Measurements from ENCODE around the gene SEZ6L2. TPM values are rescaled to one million over a fixed set of nuclear protein-coding genes. Genes with fewer than 3 reads are reported as not detected.
A peak's percentile ranks its signal among the peaks of the same experiment; 100 is the strongest.

Gene SEZ6L2
- total and polyA plus RNA-seq, 2 of the 8 experiments (the other 6 are each of a cell fraction or from before 2014, with no cell fraction given) = 43.5 to 47.7 TPM

GRCh38 chr16:29860218-29860617 is 39.1 kb downstream of the SEZ6L2 start:
- Histone ChIP-seq H3K14ac (ENCODE audit: insufficient read length) (no peak overlapping the region), H2BK5ac (ENCODE audit: low read depth, low read length) (no peak overlapping the region), H3K27ac (ENCODE audit: low read depth, low read length) (no peak overlapping the region), H2BK120ac (replicated peaks; ENCODE audit: low read depth, low read length) (no peak overlapping the region), H3K4me1 (replicated peaks in 1 of 4; ENCODE audit: control insufficient read depth in 3 of 4, insufficient read depth in 4 of 4, low read length in 3 of 4) (peaks cover 0 to 7% (median 3%) of the 10 kb centered on the region in 4 experiments; a peak in 3 of 7 replicates), H3K23me2 (ENCODE audit: low read depth, low read length) (peaks cover 8% of the 10 kb centered on the region; the same call in 1 of the 2 replicates), H4K8ac (ENCODE audit: extremely low read depth, insufficient read depth, low read length) (peak overlapping the region; percentile 36), H3K9ac (replicated peaks in 1 of 4; ENCODE audit: extremely low read depth in 1 of 4, low read depth in 3 of 4, low read length in 3 of 4) (no peak overlapping the region), H2AK5ac (ENCODE audit: low read depth, low read length) (no peak overlapping the region), H3K4me2 (ENCODE audit: insufficient read depth in 1 of 2, low read depth in 2 of 2, low read length in 2 of 2) (no peak overlapping the region), H3K36me3 (ENCODE audit: control insufficient read depth in 2 of 4, insufficient read depth in 4 of 4, low read length in 3 of 4) (peaks cover 0 to 11% (median 6%) of the 10 kb centered on the region in 4 experiments; a peak in 5 of 8 replicates), H3K27me3 (replicated peaks in 1 of 4; ENCODE audit: control insufficient read depth in 3 of 4, extremely low read depth in 1 of 4, insufficient read depth in 3 of 4, low read length in 3 of 4) (no peaks in the 10 kb centered on the region), H3K4ac (replicated peaks; ENCODE audit: insufficient read length, low read depth, low read length) (no peak overlapping the region), H4K5ac (ENCODE audit: insufficient read length, low read depth, low read length) (no peak overlapping the region), H3K23ac (ENCODE audit: insufficient read length) (no peak overlapping the region), H2BK12ac (ENCODE audit: low read depth, low read length) (no peak overlapping the region), H3K9me3 (ENCODE audit: insufficient read depth in 2 of 2, low read depth in 1 of 2, low read length in 1 of 2) (no peaks in the 10 kb centered on the region), H2BK15ac (ENCODE audit: low read length) (no peak overlapping the region), H4K91ac (replicated peaks; ENCODE audit: insufficient read length, low read length) (no peak overlapping the region), H3K79me2 (ENCODE audit: control insufficient read depth in 1 of 2, insufficient read depth in 2 of 2, low read length in 2 of 2) (peaks cover 0 to 9% of the 10 kb centered on the region in 2 experiments; a peak in 2 of 4 replicates), H3K56ac (replicated peaks; ENCODE audit: insufficient read length, low read depth, low read length) (no peak overlapping the region), H2BK20ac (ENCODE audit: low read length) (no peak overlapping the region), H2AFZ (ENCODE audit: low read length) (no peak overlapping the region), H3K79me1 (ENCODE audit: low read depth, low read length) (peaks cover 9% of the 10 kb centered on the region), H4K20me1 (replicated peaks in 1 of 2; ENCODE audit: control insufficient read depth in 1 of 2, insufficient read depth in 2 of 2, low read length in 2 of 2) (peaks cover 0 to 5% of the 10 kb centered on the region in 2 experiments), H3K4me3 (ENCODE audit: extremely low read depth in 1 of 4, insufficient read depth in 2 of 4, low read depth in 3 of 4, low read length in 4 of 4) (no peak overlapping the region), H3K18ac (ENCODE audit: extremely low read depth, low read length) (no peak overlapping the region)
- 91% methylated on average over 9 of the region's 9 CpGs; no CpG with 5 or more reads in 1 of the 2 experiments for WGBS, 2 experiments (ENCODE audit: extremely low coverage in 1 of 2, insufficient coverage in 1 of 2, insufficient read length in 1 of 2, insufficient replicate concordance in 2 of 2, low coverage in 1 of 2, low lambda C conversion rate in 2 of 2, missing lambda C conversion rate in 1 of 2)
- ChIA-PET CTCF (ENCODE audit: partially characterized antibody) (interaction anchor here (0.6 to 2.9 kb wide), 3 partner anchors 12 to 180 kb away, joined by 3 to 11 read pairs (median 3); no protein-coding TSS in a partner anchor), POLR2A (ENCODE audit: partially characterized antibody) (interaction anchor here (3.7 kb wide), 1 partner anchor 11 kb away, joined by 11 read pairs; no protein-coding TSS in a partner anchor)
- FAIRE-seq (no peak), DNase-seq (ENCODE audit: low read depth in 1 of 2, low spot score in 2 of 2) (no peak)
- no peak for TF ChIP-seq SP4 (IDR thresholded peaks at IDR 0.05; ENCODE audit: low read length)
- TF ChIP-seq ZNF274 (IDR thresholded peaks at IDR 0.05; ENCODE audit: borderline replicate concordance, extremely low read depth, low read length) = no peak
